ENCODE data around the gene MORC2. TPM values are rescaled to one million over a fixed set of nuclear protein-coding genes. Genes with fewer than 3 reads are reported as not detected.
A peak's percentile ranks its signal among the peaks of the same experiment; 100 is the strongest.

MORC2 gene
- total and polyA plus RNA-seq, 10 of the 15 experiments (the other 5 are each of a cell fraction or from before 2014, with no cell fraction given): 1.7 to 16.3 (median 9.0) TPM

DNA sequence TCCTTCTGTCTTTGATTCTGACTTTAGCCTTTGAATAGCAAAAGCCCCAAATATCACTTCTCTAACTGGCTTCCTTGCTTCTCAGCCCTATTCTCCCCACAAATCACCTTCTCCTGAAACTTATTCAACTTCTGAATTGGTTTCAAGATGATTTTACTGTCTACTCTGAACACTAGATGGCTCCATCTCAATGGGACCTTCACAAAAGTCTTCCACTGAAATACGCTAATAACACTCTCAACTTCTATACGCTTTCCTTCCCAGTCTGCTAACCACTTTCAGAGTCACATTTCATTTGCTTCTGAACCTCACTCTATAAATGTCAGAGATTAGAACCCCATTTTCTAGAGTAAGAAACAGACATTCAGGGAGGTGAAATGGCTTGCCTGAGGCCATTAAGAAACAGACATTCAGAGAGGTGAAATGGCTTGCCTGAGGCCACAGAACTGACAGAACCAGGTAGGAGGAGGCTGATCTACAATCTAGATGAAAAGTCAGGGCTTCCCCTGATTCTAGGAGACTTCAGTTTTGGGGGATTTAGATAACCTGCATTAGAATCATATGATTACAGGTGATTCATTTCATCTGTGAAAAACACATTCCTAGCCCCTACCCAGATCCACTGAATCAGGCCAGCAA is 20.6 kb downstream of the MORC2 start:
- ChIA-PET POLR2A (interaction anchor here (0.6 kb wide), 1 partner anchor 59 kb away, joined by 5 read pairs; no protein-coding TSS in a partner anchor), SMC1A (ENCODE audit: uncharacterized antibody, unreplicated experiment) (interaction anchor here (1.0 kb wide), 2 partner anchors 137 to 279 kb away, joined by 3 to 4 read pairs; no protein-coding TSS in a partner anchor)

More for the DNA sequence above, 20.6 kb downstream of the MORC2 start:
- no peak for DNase-seq (ENCODE audit: low read depth, low spot score)
- Histone ChIP-seq H3K27me3 (replicated peaks in 1 of 2; ENCODE audit: control insufficient read depth in 2 of 2, insufficient read depth in 2 of 2, low read length in 1 of 2) (no peaks in the 10 kb centered on the region), H3K4me3 (no peak overlapping the region), H3K79me2 (ENCODE audit: control insufficient read depth, insufficient read depth, low read length) (no peaks in the 10 kb centered on the region), H3K4me2 (ENCODE audit: control insufficient read depth, insufficient read depth) (no peak overlapping the region), H3K27ac (ENCODE audit: control insufficient read depth, insufficient read depth) (no peak overlapping the region), H3K4me1 (ENCODE audit: control insufficient read depth, insufficient read depth, low read length) (no peaks in the 10 kb centered on the region), H3K9ac (ENCODE audit: control insufficient read depth, insufficient read depth, low read length) (no peak overlapping the region), H2AFZ (ENCODE audit: control insufficient read depth, low read depth, low read length) (no peak overlapping the region), H3K9me3 (replicated peaks; ENCODE audit: control insufficient read depth, insufficient read depth, low read length) (no peaks in the 10 kb centered on the region), H3K36me3 (ENCODE audit: control insufficient read depth in 2 of 2, insufficient read depth in 2 of 2, low read length in 1 of 2) (peaks cover 5 to 29% of the 10 kb centered on the region in 2 experiments), H4K20me1 (ENCODE audit: control insufficient read depth, insufficient read depth) (no peaks in the 10 kb centered on the region)
- intact Hi-C loops (cut with micrococcal nuclease; ENCODE audit: unreplicated experiment): loop anchor here (1.0 to 10.0 kb wide), 2 partner anchors 135 to 287 kb away; no protein-coding TSS in a partner anchor
- RAD21 ChIA-PET (ENCODE audit: unreplicated experiment): no interaction called here
- CTCF ChIA-PET: interaction anchor here (1.5 to 3.4 kb wide), 2 partner anchors 20 to 137 kb away, joined by 4 to 32 read pairs; no protein-coding TSS in a partner anchor
- 100% methylated on average over 2 of the region's 2 CpGs for WGBS (ENCODE audit: insufficient coverage, insufficient replicate concordance, low lambda C conversion rate, missing lambda C conversion rate)
- peak; percentile 49 for TF ChIP-seq RAD21 (IDR thresholded peaks at IDR 0.05; ENCODE audit: insufficient read depth, low read depth, low read length)
- TF ChIP-seq, protein P1, sequence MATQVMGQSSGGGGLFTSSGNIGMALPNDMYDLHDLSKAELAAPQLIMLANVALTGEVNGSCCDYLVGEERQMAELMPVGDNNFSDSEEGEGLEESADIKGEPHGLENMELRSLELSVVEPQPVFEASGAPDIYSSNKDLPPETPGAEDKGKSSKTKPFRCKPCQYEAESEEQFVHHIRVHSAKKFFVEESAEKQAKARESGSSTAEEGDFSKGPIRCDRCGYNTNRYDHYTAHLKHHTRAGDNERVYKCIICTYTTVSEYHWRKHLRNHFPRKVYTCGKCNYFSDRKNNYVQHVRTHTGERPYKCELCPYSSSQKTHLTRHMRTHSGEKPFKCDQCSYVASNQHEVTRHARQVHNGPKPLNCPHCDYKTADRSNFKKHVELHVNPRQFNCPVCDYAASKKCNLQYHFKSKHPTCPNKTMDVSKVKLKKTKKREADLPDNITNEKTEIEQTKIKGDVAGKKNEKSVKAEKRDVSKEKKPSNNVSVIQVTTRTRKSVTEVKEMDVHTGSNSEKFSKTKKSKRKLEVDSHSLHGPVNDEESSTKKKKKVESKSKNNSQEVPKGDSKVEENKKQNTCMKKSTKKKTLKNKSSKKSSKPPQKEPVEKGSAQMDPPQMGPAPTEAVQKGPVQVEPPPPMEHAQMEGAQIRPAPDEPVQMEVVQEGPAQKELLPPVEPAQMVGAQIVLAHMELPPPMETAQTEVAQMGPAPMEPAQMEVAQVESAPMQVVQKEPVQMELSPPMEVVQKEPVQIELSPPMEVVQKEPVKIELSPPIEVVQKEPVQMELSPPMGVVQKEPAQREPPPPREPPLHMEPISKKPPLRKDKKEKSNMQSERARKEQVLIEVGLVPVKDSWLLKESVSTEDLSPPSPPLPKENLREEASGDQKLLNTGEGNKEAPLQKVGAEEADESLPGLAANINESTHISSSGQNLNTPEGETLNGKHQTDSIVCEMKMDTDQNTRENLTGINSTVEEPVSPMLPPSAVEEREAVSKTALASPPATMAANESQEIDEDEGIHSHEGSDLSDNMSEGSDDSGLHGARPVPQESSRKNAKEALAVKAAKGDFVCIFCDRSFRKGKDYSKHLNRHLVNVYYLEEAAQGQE (IDR thresholded peaks at IDR 0.05; ENCODE audit: low read depth, low read length): no peak
- TF ChIP-seq SMC3 (IDR thresholded peaks at IDR 0.05; ENCODE audit: borderline replicate concordance, low read length): peak; percentile 61; the same call in 1 of the 2 replicates
- peak; percentile 70 for TF ChIP-seq MLLT1 (IDR thresholded peaks at IDR 0.05)
- TF ChIP-seq, protein P2, sequence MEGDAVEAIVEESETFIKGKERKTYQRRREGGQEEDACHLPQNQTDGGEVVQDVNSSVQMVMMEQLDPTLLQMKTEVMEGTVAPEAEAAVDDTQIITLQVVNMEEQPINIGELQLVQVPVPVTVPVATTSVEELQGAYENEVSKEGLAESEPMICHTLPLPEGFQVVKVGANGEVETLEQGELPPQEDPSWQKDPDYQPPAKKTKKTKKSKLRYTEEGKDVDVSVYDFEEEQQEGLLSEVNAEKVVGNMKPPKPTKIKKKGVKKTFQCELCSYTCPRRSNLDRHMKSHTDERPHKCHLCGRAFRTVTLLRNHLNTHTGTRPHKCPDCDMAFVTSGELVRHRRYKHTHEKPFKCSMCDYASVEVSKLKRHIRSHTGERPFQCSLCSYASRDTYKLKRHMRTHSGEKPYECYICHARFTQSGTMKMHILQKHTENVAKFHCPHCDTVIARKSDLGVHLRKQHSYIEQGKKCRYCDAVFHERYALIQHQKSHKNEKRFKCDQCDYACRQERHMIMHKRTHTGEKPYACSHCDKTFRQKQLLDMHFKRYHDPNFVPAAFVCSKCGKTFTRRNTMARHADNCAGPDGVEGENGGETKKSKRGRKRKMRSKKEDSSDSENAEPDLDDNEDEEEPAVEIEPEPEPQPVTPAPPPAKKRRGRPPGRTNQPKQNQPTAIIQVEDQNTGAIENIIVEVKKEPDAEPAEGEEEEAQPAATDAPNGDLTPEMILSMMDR (IDR thresholded peaks at IDR 0.05 in 2 of 3, conservative IDR thresholded peaks at IDR 0.05 in 1 of 3; ENCODE audit: control insufficient read depth in 2 of 3, extremely low read depth in 1 of 3, insufficient read depth in 1 of 3, low read depth in 3 of 3, low read length in 3 of 3): peak; percentile 23 to 50 (median 38); a peak in 4 of 6 replicates
- TF ChIP-seq ZBTB33 (IDR thresholded peaks at IDR 0.05): peak; percentile 55; the same call in 1 of the 2 replicates
- FAIRE-seq: no peak
- 0 out of 3 replicates have a peak, but pooled peaks have one; percentile 31 for ATAC-seq
- in situ Hi-C loops (cut with MboI): no loop called here
- no TSS peak for BruUV-seq (replicated peaks)

All from GM12878 (cell line).